Measurements from ENCODE around the gene ATP1B1. TPM values are rescaled to one million over a fixed set of nuclear protein-coding genes. Genes with fewer than 3 reads are reported as not detected.

Gene ATP1B1
- total RNA-seq, 1 experiment from 2014 or later = 48.6 TPM

DNA sequence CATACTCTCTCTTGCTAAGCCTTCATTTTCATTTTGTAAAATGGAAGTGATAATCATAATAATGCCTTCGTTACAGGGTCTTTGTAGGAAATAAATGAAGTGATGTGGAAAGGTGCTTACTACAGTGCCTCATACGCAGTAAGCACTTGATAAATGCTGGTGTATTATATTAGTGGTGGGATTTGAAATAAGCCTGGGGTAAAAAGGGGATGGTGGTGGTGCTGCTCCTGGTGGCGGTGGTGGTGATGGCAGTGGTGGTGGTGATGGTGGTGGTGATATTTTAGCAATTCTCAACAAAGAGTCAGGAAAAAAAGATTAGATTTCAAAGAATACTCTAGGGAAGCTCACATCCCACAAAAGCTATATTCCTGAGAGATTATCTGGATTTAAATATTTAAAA is 35.5 kb upstream of the ATP1B1 start:
- Histone ChIP-seq H3K36me3 (ENCODE audit: control insufficient read depth in 1 of 2, insufficient read depth in 2 of 2, low read length in 2 of 2) (no peaks in the 10 kb centered on the region), H3K4me2 (ENCODE audit: low read length) (no peak overlapping the region), H4K20me1 (ENCODE audit: insufficient read depth) (no peaks in the 10 kb centered on the region), H3K4me3 (replicated peaks in 1 of 2; ENCODE audit: low read depth in 1 of 2, low read length in 2 of 2) (no peak overlapping the region), H2AFZ (ENCODE audit: low read depth, low read length, poor library complexity, severe bottlenecking) (no peak overlapping the region), H3K4me1 (ENCODE audit: control insufficient read depth in 1 of 2, insufficient read depth in 2 of 2, low read length in 2 of 2) (no peaks in the 10 kb centered on the region), H3K9me2 (ENCODE audit: insufficient read depth) (no peaks in the 10 kb centered on the region), H3K27me3 (ENCODE audit: insufficient read depth, low read length) (no peaks in the 10 kb centered on the region), H3K9me3 (ENCODE audit: control insufficient read depth in 1 of 2, insufficient read depth in 1 of 2, low read depth in 1 of 2, low read length in 2 of 2) (no peaks in the 10 kb centered on the region), H3K27ac (ENCODE audit: low read depth, low read length) (no peak overlapping the region), H3K9ac (ENCODE audit: low read length) (no peak overlapping the region), H3K79me2 (ENCODE audit: insufficient read depth, low read length) (no peaks in the 10 kb centered on the region)
- DNase-seq (ENCODE audit: low read depth, low spot score) = no peak
- intact Hi-C loops (cut with micrococcal nuclease) = no loop called here
- CTCF ChIA-PET = no interaction called here
- no TSS peak for BruUV-seq (replicated peaks)
- TF ChIP-seq ZFX (IDR thresholded peaks at IDR 0.05) (no peak), CTCF (IDR thresholded peaks at IDR 0.05 in 2 of 3, conservative IDR thresholded peaks at IDR 0.05 in 1 of 3; ENCODE audit: borderline replicate concordance in 1 of 3, insufficient read depth in 1 of 3, low read depth in 2 of 3, low read length in 2 of 3) (peak in 2 of 3 experiments; percentile 21 to 29; a peak in 3 of 6 replicates)
- POLR2A ChIA-PET = no interaction called here
- peak; percentile 36; the same call in 1 of the 2 replicates for ATAC-seq
- RAD21 ChIA-PET (ENCODE audit: low non-redundant PET in 1 of 2, low total read pairs in 2 of 2, uncharacterized antibody in 2 of 2, unreplicated experiment in 2 of 2) = no interaction called here

GRCh38 chr1:169072945-169073725 is 33.4 kb upstream of the ATP1B1 start:
- H3K9me2 ChIP-seq (ENCODE audit: insufficient read depth) = no peaks in the 10 kb centered on the region
- ChIA-PET POLR2A (no interaction called here), RAD21 (ENCODE audit: low non-redundant PET in 1 of 2, low total read pairs in 2 of 2, uncharacterized antibody in 2 of 2, unreplicated experiment in 2 of 2) (no interaction called here), CTCF (no interaction called here)
- intact Hi-C loops (cut with micrococcal nuclease) = no loop called here
- no peak overlapping the region for H3K27ac ChIP-seq (ENCODE audit: low read depth, low read length)
- no peaks in the 10 kb centered on the region for H3K4me1 ChIP-seq (ENCODE audit: control insufficient read depth in 1 of 2, insufficient read depth in 2 of 2, low read length in 2 of 2)
- H3K4me3 ChIP-seq (replicated peaks in 1 of 2; ENCODE audit: low read depth in 1 of 2, low read length in 2 of 2) = no peak overlapping the region
- no peaks in the 10 kb centered on the region for H4K20me1 ChIP-seq (ENCODE audit: insufficient read depth)
- no peaks in the 10 kb centered on the region for H3K27me3 ChIP-seq (ENCODE audit: insufficient read depth, low read length)
- no peaks in the 10 kb centered on the region for H3K36me3 ChIP-seq (ENCODE audit: control insufficient read depth in 1 of 2, insufficient read depth in 2 of 2, low read length in 2 of 2)
- no peak overlapping the region for H3K9ac ChIP-seq (ENCODE audit: low read length)
- H2AFZ ChIP-seq (ENCODE audit: low read depth, low read length, poor library complexity, severe bottlenecking) = no peak overlapping the region
- no TSS peak for BruUV-seq (replicated peaks)
- H3K79me2 ChIP-seq (ENCODE audit: insufficient read depth, low read length) = no peaks in the 10 kb centered on the region
- no peak overlapping the region for H3K4me2 ChIP-seq (ENCODE audit: low read length)
- ATAC-seq (no peak), DNase-seq (ENCODE audit: low read depth, low spot score) (no peak)
- H3K9me3 ChIP-seq (ENCODE audit: control insufficient read depth in 1 of 2, insufficient read depth in 1 of 2, low read depth in 1 of 2, low read length in 2 of 2) = no peaks in the 10 kb centered on the region
- TF ChIP-seq ZNF274 (IDR thresholded peaks at IDR 0.05; ENCODE audit: low read depth, low read length) (no peak), EGR1 (IDR thresholded peaks at IDR 0.05; ENCODE audit: low read depth) (no peak), YY1 (IDR thresholded peaks at IDR 0.05; ENCODE audit: extremely low read depth, insufficient replicate concordance, low read depth, low read length) (no peak), ELF1 (IDR thresholded peaks at IDR 0.05; ENCODE audit: borderline replicate concordance, low read depth) (no peak)
- TF ChIP-seq, protein P1, sequence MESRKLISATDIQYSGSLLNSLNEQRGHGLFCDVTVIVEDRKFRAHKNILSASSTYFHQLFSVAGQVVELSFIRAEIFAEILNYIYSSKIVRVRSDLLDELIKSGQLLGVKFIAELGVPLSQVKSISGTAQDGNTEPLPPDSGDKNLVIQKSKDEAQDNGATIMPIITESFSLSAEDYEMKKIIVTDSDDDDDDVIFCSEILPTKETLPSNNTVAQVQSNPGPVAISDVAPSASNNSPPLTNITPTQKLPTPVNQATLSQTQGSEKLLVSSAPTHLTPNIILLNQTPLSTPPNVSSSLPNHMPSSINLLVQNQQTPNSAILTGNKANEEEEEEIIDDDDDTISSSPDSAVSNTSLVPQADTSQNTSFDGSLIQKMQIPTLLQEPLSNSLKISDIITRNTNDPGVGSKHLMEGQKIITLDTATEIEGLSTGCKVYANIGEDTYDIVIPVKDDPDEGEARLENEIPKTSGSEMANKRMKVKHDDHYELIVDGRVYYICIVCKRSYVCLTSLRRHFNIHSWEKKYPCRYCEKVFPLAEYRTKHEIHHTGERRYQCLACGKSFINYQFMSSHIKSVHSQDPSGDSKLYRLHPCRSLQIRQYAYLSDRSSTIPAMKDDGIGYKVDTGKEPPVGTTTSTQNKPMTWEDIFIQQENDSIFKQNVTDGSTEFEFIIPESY (IDR thresholded peaks at IDR 0.05; ENCODE audit: extremely low read depth, insufficient replicate concordance, low read length) = no peak
- TF ChIP-seq, protein P2, sequence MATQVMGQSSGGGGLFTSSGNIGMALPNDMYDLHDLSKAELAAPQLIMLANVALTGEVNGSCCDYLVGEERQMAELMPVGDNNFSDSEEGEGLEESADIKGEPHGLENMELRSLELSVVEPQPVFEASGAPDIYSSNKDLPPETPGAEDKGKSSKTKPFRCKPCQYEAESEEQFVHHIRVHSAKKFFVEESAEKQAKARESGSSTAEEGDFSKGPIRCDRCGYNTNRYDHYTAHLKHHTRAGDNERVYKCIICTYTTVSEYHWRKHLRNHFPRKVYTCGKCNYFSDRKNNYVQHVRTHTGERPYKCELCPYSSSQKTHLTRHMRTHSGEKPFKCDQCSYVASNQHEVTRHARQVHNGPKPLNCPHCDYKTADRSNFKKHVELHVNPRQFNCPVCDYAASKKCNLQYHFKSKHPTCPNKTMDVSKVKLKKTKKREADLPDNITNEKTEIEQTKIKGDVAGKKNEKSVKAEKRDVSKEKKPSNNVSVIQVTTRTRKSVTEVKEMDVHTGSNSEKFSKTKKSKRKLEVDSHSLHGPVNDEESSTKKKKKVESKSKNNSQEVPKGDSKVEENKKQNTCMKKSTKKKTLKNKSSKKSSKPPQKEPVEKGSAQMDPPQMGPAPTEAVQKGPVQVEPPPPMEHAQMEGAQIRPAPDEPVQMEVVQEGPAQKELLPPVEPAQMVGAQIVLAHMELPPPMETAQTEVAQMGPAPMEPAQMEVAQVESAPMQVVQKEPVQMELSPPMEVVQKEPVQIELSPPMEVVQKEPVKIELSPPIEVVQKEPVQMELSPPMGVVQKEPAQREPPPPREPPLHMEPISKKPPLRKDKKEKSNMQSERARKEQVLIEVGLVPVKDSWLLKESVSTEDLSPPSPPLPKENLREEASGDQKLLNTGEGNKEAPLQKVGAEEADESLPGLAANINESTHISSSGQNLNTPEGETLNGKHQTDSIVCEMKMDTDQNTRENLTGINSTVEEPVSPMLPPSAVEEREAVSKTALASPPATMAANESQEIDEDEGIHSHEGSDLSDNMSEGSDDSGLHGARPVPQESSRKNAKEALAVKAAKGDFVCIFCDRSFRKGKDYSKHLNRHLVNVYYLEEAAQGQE (IDR thresholded peaks at IDR 0.05; ENCODE audit: low read depth) = no peak
